ENCODE data around the gene OTOG. TPM values are rescaled to one million over a fixed set of nuclear protein-coding genes. Genes with fewer than 3 reads are reported as not detected.

The OTOG gene
- total RNA-seq, 6 experiments from 2014 or later, result not detected

- TF ChIP-seq, protein P1, sequence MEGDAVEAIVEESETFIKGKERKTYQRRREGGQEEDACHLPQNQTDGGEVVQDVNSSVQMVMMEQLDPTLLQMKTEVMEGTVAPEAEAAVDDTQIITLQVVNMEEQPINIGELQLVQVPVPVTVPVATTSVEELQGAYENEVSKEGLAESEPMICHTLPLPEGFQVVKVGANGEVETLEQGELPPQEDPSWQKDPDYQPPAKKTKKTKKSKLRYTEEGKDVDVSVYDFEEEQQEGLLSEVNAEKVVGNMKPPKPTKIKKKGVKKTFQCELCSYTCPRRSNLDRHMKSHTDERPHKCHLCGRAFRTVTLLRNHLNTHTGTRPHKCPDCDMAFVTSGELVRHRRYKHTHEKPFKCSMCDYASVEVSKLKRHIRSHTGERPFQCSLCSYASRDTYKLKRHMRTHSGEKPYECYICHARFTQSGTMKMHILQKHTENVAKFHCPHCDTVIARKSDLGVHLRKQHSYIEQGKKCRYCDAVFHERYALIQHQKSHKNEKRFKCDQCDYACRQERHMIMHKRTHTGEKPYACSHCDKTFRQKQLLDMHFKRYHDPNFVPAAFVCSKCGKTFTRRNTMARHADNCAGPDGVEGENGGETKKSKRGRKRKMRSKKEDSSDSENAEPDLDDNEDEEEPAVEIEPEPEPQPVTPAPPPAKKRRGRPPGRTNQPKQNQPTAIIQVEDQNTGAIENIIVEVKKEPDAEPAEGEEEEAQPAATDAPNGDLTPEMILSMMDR (IDR thresholded peaks at IDR 0.05), result peak; percentile 67 to 79 (median 68)
- TF ChIP-seq POLR2A (IDR thresholded peaks at IDR 0.05), result no peak
- WGBS (ENCODE audit: insufficient coverage, low coverage, low lambda C conversion rate, missing lambda C conversion rate), result 5% methylated on average over 3 of the region's 9 CpGs
- Histone ChIP-seq H3K27ac (no peak overlapping the region), H3K4me3 (no peak overlapping the region), H3K27me3 (no peaks in the 10 kb centered on the region), H3K36me3 (no peaks in the 10 kb centered on the region), H3K4me1 (no peaks in the 10 kb centered on the region), H3K9me3 (no peaks in the 10 kb centered on the region)
- ATAC-seq, result peak; percentile 81 to 95 (median 88)
- intact Hi-C loops (cut with DNase I), result no loop called here
- peak; percentile 55 to 69 (median 61) for DNase-seq
Measured at GRCh38 chr11:17528181-17528691, 18.8 kb upstream of the OTOG start.

DNA sequence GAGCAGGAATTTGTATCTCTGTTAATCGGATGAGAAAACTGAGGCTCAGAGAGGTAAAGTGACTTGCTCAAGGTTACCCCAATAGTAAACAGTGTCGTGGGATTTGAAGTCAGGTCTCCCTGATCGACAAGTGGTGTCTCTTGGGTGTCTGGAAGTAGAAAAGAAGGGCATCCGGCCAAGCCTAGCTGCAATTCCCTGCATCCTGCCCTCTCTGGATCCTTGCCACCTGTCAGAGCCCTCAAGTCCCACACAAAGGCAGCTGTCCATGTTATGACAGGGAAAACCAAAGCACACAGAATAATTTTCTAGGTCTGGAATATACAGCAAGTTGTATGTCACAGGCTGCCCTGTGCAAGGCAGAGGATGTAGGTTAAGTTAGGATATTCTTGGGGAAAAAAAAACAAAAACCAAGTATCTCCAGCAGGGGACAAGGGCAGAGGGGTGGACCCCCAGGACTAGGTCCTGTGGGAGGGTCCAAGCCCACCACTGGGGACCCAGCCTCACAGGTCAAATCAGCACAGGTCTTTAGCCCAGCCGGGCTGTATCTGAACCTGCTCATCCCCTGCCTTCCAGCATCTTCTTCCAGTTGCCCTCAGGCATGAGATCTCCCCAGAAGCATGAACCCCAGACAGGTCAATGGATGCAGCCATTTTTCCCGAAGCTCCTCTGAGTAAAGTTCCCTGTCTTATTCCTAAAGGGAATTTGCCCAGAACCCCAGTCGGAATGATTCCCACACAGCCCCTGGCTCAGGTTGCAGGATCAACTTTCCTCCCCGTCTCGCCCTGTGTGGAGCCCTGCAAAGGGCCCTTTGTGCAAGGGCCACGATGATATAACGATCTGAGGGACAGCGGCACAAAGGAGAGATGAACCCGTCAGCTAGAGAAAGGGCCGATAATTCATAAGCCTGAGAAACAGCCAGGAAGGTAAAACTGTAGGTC lies 17.9 kb upstream of the OTOG start:
- Histone ChIP-seq H3K9me3 (no peaks in the 10 kb centered on the region), H3K4me1 (no peaks in the 10 kb centered on the region), H3K36me3 (no peaks in the 10 kb centered on the region), H3K27ac (no peak overlapping the region), H3K4me3 (no peak overlapping the region), H3K27me3 (no peaks in the 10 kb centered on the region)
- peak in 1 of 4 donors; percentile 21 for ATAC-seq
- TF ChIP-seq, protein P1 (IDR thresholded peaks at IDR 0.05), result no peak
- TF ChIP-seq POLR2A (IDR thresholded peaks at IDR 0.05), result no peak
- 54% methylated on average over 7 of the region's 14 CpGs for WGBS (ENCODE audit: insufficient coverage, low coverage, low lambda C conversion rate, missing lambda C conversion rate)
- intact Hi-C loops (cut with DNase I), result no loop called here
- no peak for DNase-seq

- H3K4me1 ChIP-seq, result no peaks in the 10 kb centered on the region
- H3K9me3 ChIP-seq, result no peaks in the 10 kb centered on the region
- ATAC-seq, result no peak
- H3K4me3 ChIP-seq, result no peak overlapping the region
- no peak overlapping the region for H3K27ac ChIP-seq
- intact Hi-C loops (cut with DNase I), result no loop called here
- DNase-seq, result no peak
- no peaks in the 10 kb centered on the region for H3K27me3 ChIP-seq
- H3K36me3 ChIP-seq, result no peaks in the 10 kb centered on the region
- TF ChIP-seq, protein P1 (IDR thresholded peaks at IDR 0.05), result no peak
- WGBS (ENCODE audit: insufficient coverage, low coverage, low lambda C conversion rate, missing lambda C conversion rate), result 72% methylated on average over 7 of the region's 10 CpGs
Measured at GRCh38 chr11:17529844-17530185, 17.2 kb upstream of the OTOG start.

DNA sequence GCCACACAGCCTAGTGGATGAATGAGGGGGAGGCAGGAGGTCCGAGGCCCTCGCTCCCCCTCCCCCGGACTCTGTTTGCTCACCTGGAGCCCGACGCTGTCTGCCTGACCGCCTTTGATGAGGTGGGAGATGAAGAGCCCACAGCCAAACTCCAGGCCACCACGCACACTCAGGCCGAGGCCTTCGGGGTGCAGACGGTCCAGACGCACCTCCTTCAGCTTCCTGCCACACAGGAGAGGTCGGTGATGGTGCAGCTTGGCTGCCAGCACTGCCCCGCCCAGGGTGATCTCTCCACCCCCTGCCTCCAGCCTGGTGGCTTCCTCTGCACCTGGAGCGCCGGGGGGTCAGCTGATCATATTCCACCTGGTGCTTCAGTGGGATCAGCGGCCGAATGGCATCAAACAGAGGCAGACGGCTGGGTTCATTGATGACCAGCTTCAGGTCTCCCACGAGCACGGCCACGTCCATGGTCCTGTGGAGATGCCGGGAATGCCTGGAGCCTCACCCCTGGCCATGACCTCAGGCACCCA lies 15.9 kb upstream of the OTOG start:
- ATAC-seq (no peak), DNase-seq (no peak)
- no peaks in the 10 kb centered on the region for H3K9me3 ChIP-seq
- H3K4me1 ChIP-seq, result no peaks in the 10 kb centered on the region
- no CpG with 5 or more reads among the region's 22 CpGs for WGBS (ENCODE audit: insufficient coverage, low coverage, low lambda C conversion rate, missing lambda C conversion rate)
- no peak for TF ChIP-seq POLR2A (IDR thresholded peaks at IDR 0.05)
- TF ChIP-seq, protein P1 (IDR thresholded peaks at IDR 0.05), result no peak
- no peak overlapping the region for H3K27ac ChIP-seq
- intact Hi-C loops (cut with DNase I), result no loop called here
- no peaks in the 10 kb centered on the region for H3K36me3 ChIP-seq
- no peaks in the 10 kb centered on the region for H3K27me3 ChIP-seq
- no peak overlapping the region for H3K4me3 ChIP-seq
